HEK293 (cell line): ENCODE measurements around the gene PPM1L.

Source experiments
- CTCF ChIA-PET: fragments of 350-600 bp; formaldehyde crosslinking; extraction: SDS; loops from one replicate; lab custom pipeline; 2021; ENCODE audit warnings: antibody characterized with exemption; lab: Yijun Ruan, JAX
- POLR2A ChIA-PET: fragments of 300-600 bp; formaldehyde crosslinking; extraction: SDS; loops from one replicate; lab custom pipeline; 2020; ENCODE audit warnings: antibody characterized with exemption, inconsistent platforms; lab: Yijun Ruan, JAX
- H3K27ac ChIP-seq: fragments of 200-500 bp; sonication (Bioruptor generic); 2 replicates; pipeline ENCODE4 v1.5.1; 2014; ENCODE audit warnings: low read depth, low read length, control low read depth, inconsistent platforms; ENCODE audit errors: extremely low read depth
- H3K36me3 ChIP-seq, 2 experiments: fragments of 200-500 bp in 1 of 2; sonication (Bioruptor generic) in 1 of 2; 1 replicate in 1 of 2; 2 replicates in 1 of 2; pipeline ENCODE4 v1.5.1; 2014 to 2017; ENCODE audit warnings: inconsistent platforms in 2 of 2, low read length in 2 of 2; ENCODE audit not compliant: control insufficient read depth in 2 of 2, insufficient read depth in 1 of 2
- H3K4me1 ChIP-seq: fragments of 200-500 bp; sonication (Bioruptor generic); 2 replicates; pipeline ENCODE4 v1.5.1; 2014; ENCODE audit warnings: mild to moderate bottlenecking, low read length, inconsistent platforms; ENCODE audit not compliant: control insufficient read depth, insufficient read depth
- H3K4me3 ChIP-seq: 2 replicates; pipeline ENCODE4 v1.5.1; 2011; ENCODE audit warnings: low read depth, mild to moderate bottlenecking, control low read depth, low read length, moderate library complexity
- H3K9me3 ChIP-seq: fragments of 200-500 bp; sonication (Bioruptor generic); 2 replicates; pipeline ENCODE4 v1.5.1; 2014; ENCODE audit warnings: low read depth, low read length, inconsistent platforms; ENCODE audit not compliant: control insufficient read depth, insufficient read depth
- GLIS2 ChIP-seq: fragments of 450-650 bp; formaldehyde crosslinking; IDR thresholded peaks from 2 replicates; pipeline ENCODE4 v1.5.1; 2016; ENCODE audit warnings: missing biosample characterization, missing genetic modification characterization
- KLF9 ChIP-seq: fragments of 450-650 bp; formaldehyde crosslinking; IDR thresholded peaks from 2 replicates; pipeline ENCODE4 v1.5.1; 2016; ENCODE audit warnings: missing biosample characterization, missing genetic modification characterization, low read depth
- PRDM1 ChIP-seq: fragments of 450-650 bp; formaldehyde crosslinking; IDR thresholded peaks from 2 replicates; pipeline ENCODE4; 2016; ENCODE audit warnings: missing biosample characterization, missing genetic modification characterization
- SALL2 ChIP-seq: fragments of 450-650 bp; formaldehyde crosslinking; IDR thresholded peaks from 2 replicates; pipeline ENCODE4 v1.5.0; 2017; ENCODE audit warnings: missing biosample characterization, mild to moderate bottlenecking, missing genetic modification characterization, borderline replicate concordance
- ZBTB10 ChIP-seq: fragments of 450-650 bp; formaldehyde crosslinking; IDR thresholded peaks from 2 replicates; pipeline ENCODE4 v1.5.1; 2016; ENCODE audit warnings: missing biosample characterization, missing genetic modification characterization
- ZBTB17 ChIP-seq: fragments of 450-650 bp; formaldehyde crosslinking; IDR thresholded peaks from 2 replicates; pipeline ENCODE4 v1.5.1; 2016; ENCODE audit warnings: missing biosample characterization, missing genetic modification characterization
- ZBTB21 ChIP-seq: fragments of 450-650 bp; formaldehyde crosslinking; IDR thresholded peaks from 2 replicates; pipeline ENCODE4 v1.5.1; 2017; ENCODE audit warnings: missing biosample characterization, missing genetic modification characterization
- ZNF211 ChIP-seq: fragments of 450-650 bp; formaldehyde crosslinking; IDR thresholded peaks from 2 replicates; pipeline ENCODE4 v1.5.1; 2016; ENCODE audit warnings: low read depth, missing biosample characterization, missing genetic modification characterization
- ZNF223 ChIP-seq: fragments of 450-650 bp; formaldehyde crosslinking; IDR thresholded peaks from 2 replicates; pipeline ENCODE4 v1.5.1; 2016; ENCODE audit warnings: missing biosample characterization, missing genetic modification characterization
- ZNF324 ChIP-seq: fragments of 450-650 bp; formaldehyde crosslinking; IDR thresholded peaks from 2 replicates; pipeline ENCODE4 v1.5.1; 2016; ENCODE audit warnings: missing biosample characterization, missing genetic modification characterization
- ZNF362 ChIP-seq: fragments of 450-650 bp; formaldehyde crosslinking; IDR thresholded peaks from 2 replicates; pipeline ENCODE4 v1.5.1; 2016; ENCODE audit warnings: missing biosample characterization, missing genetic modification characterization
- ZNF37A ChIP-seq: fragments of 450-650 bp; IDR thresholded peaks from 2 replicates; pipeline ENCODE4 v1.5.1; 2018; ENCODE audit warnings: missing biosample characterization, missing genetic modification characterization
- ZNF48 ChIP-seq: fragments of 450-650 bp; formaldehyde crosslinking; IDR thresholded peaks from 2 replicates; pipeline ENCODE4 v1.5.1; 2016; ENCODE audit warnings: missing biosample characterization, missing genetic modification characterization
- ZNF544 ChIP-seq: fragments of 450-650 bp; formaldehyde crosslinking; IDR thresholded peaks from 2 replicates; pipeline ENCODE4 v1.5.0; 2017; ENCODE audit warnings: missing biosample characterization, missing genetic modification characterization
- ZNF549 ChIP-seq: fragments of 450-650 bp; IDR thresholded peaks from 2 replicates; pipeline ENCODE4 v1.5.1; 2018; ENCODE audit warnings: missing biosample characterization, missing genetic modification characterization, mild to moderate bottlenecking, inconsistent platforms, moderate library complexity
- ZNF558 ChIP-seq: fragments of 450-650 bp; formaldehyde crosslinking; IDR thresholded peaks from 2 replicates; pipeline ENCODE4 v1.5.1; 2016; ENCODE audit warnings: missing biosample characterization, missing genetic modification characterization
- ZNF560 ChIP-seq: fragments of 450-650 bp; formaldehyde crosslinking; IDR thresholded peaks from 2 replicates; pipeline ENCODE4 v1.5.1; 2017; ENCODE audit warnings: missing biosample characterization, missing genetic modification characterization, borderline replicate concordance
- ZNF585B ChIP-seq: fragments of 450-650 bp; formaldehyde crosslinking; IDR thresholded peaks from 2 replicates; pipeline ENCODE4 v1.5.1; 2016; ENCODE audit warnings: missing biosample characterization, missing genetic modification characterization
- ZNF629 ChIP-seq: fragments of 450-650 bp; formaldehyde crosslinking; IDR thresholded peaks from 2 replicates; pipeline ENCODE4 v1.5.1; 2017; ENCODE audit warnings: missing biosample characterization, missing genetic modification characterization
- ZNF768 ChIP-seq: fragments of 450-650 bp; formaldehyde crosslinking; IDR thresholded peaks from 2 replicates; pipeline ENCODE4 v1.5.1; 2018; ENCODE audit warnings: missing biosample characterization, mild to moderate bottlenecking, missing genetic modification characterization
- TF ChIP-seq, protein P1 (sequence below): fragments of 450-650 bp; formaldehyde crosslinking; IDR thresholded peaks from 2 replicates; pipeline ENCODE4 v1.5.1; 2016; ENCODE audit warnings: missing biosample characterization, missing genetic modification characterization, low read depth
- TF ChIP-seq, protein P2 (sequence below): fragments of 450-650 bp; formaldehyde crosslinking; IDR thresholded peaks from 2 replicates; pipeline ENCODE4 v1.5.1; 2016; ENCODE audit warnings: missing biosample characterization, missing genetic modification characterization

The PPM1L gene

DNA sequence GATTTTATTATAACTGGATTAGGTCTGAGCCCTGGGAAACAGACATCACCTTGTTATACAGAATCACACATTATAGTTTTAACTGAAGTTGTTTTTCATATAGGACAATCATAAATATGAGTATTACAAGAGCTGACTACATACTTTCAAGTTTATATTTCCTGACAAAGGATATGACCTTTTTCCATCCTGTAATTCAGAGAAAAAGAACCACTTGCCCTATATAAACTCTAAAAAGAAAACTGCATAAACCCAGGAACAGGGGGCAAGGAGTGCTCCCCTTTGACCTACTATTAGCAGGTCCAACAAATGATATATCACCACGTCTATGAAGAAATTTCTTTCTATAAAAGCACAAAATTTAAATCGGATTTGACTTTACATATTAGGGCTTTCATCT, 328.2 kb downstream of the PPM1L start (continued):
- TF ChIP-seq SALL2 (no peak), ZNF558 (tag by site-specific recombination) (no peak), ZBTB17 (tag by site-specific recombination) (no peak), ZNF560 (no peak)

DNA sequence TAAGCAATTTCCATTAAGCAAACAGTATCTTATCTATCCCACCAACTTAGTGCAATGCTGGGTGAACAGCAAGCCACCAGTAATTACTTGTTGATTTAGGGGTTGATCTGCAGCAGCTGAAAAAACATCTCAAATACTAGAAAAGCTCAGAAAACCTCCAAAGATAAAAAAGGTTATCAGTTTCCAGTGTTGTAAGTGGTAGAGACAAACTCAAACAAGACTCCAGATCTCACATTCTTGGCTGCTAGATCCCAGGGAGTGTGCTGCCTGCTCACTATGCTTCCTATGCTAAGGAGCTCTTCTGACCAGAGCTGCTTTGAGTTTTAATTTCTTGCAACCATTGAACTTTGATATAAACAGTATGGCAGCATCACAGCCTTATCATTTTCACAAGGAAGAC, 337.9 kb downstream of the PPM1L start:
- Histone ChIP-seq H3K9me3 (no peaks in the 10 kb centered on the region), H3K4me3 (no peak overlapping the region), H3K27ac (no peak overlapping the region), H3K36me3 (no peaks in the 10 kb centered on the region), H3K4me1 (no peaks in the 10 kb centered on the region)
- ChIA-PET POLR2A (no interaction called here), CTCF (no interaction called here)
- TF ChIP-seq ZNF324 (tag by site-specific recombination) (no peak), ZNF629 (tag by site-specific recombination) (no peak), ZNF549 (tag by site-specific recombination) (no peak), ZBTB21 (tag by site-specific recombination) (no peak), ZNF211 (tag by site-specific recombination) (no peak), ZNF37A (no peak), GLIS2 (tag by site-specific recombination) (no peak), ZNF223 (no peak), ZNF544 (tag by site-specific recombination) (no peak), KLF9 (no peak), PRDM1 (tag by site-specific recombination) (no peak), ZNF585B (tag by site-specific recombination) (no peak), ZBTB10 (no peak), ZNF48 (no peak), ZNF768 (tag by site-specific recombination) (no peak), ZNF362 (tag by site-specific recombination) (no peak)
- TF ChIP-seq, protein P1, sequence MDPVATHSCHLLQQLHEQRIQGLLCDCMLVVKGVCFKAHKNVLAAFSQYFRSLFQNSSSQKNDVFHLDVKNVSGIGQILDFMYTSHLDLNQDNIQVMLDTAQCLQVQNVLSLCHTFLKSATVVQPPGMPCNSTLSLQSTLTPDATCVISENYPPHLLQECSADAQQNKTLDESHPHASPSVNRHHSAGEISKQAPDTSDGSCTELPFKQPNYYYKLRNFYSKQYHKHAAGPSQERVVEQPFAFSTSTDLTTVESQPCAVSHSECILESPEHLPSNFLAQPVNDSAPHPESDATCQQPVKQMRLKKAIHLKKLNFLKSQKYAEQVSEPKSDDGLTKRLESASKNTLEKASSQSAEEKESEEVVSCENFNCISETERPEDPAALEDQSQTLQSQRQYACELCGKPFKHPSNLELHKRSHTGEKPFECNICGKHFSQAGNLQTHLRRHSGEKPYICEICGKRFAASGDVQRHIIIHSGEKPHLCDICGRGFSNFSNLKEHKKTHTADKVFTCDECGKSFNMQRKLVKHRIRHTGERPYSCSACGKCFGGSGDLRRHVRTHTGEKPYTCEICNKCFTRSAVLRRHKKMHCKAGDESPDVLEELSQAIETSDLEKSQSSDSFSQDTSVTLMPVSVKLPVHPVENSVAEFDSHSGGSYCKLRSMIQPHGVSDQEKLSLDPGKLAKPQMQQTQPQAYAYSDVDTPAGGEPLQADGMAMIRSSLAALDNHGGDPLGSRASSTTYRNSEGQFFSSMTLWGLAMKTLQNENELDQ (tag by site-specific recombination) = no peak
- TF ChIP-seq, protein P2, sequence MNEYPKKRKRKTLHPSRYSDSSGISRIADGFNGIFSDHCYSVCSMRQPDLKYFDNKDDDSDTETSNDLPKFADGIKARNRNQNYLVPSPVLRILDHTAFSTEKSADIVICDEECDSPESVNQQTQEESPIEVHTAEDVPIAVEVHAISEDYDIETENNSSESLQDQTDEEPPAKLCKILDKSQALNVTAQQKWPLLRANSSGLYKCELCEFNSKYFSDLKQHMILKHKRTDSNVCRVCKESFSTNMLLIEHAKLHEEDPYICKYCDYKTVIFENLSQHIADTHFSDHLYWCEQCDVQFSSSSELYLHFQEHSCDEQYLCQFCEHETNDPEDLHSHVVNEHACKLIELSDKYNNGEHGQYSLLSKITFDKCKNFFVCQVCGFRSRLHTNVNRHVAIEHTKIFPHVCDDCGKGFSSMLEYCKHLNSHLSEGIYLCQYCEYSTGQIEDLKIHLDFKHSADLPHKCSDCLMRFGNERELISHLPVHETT (tag by site-specific recombination) = no peak
